Lung (tissue), 12 donors: Measurements from ENCODE around the gene FUT2. TPM values are rescaled to one million over a fixed set of nuclear protein-coding genes. Genes with fewer than 3 reads are reported as not detected.
A peak's percentile ranks its signal among the peaks of the same experiment; 100 is the strongest.

Experiments
- ATAC-seq: fragments of 200-7000 bp; cut with Tn5 transposase; one replicate; pipeline ENCODE4 v1.9.1; 2020; ENCODE audit warnings: moderate number of reproducible peaks; ENCODE audit not compliant: insufficient read depth, low FRiP score
- DNase-seq, 3 donors: peaks; one replicate each; pipeline ENCODE4 v3.0.0-alpha.2; 2013 to 2017
- H3K27ac ChIP-seq, 2 donors: one replicate each; pipeline ENCODE4 v1.5.1; 2013; ENCODE audit warnings: mild to moderate bottlenecking in 2 of 2, moderate library complexity in 2 of 2, control low read depth in 1 of 2, inconsistent platforms in 1 of 2, low read depth in 1 of 2, low read length in 1 of 2
- H3K27me3 ChIP-seq, 3 donors: one replicate each; pipeline ENCODE4 v1.5.1; 2013; ENCODE audit warnings: low read length in 2 of 3; ENCODE audit not compliant: control insufficient read depth in 3 of 3, insufficient read depth in 3 of 3
- H3K36me3 ChIP-seq, 4 donors: one replicate each; pipeline ENCODE4 v1.5.1; 2013; ENCODE audit warnings: low read length in 4 of 4, mild to moderate bottlenecking in 1 of 4, moderate library complexity in 1 of 4; ENCODE audit not compliant: control insufficient read depth in 4 of 4, insufficient read depth in 4 of 4
- H3K4me1 ChIP-seq, 5 donors: one replicate each; pipeline ENCODE4 v1.5.1; 2013; ENCODE audit warnings: low read length in 5 of 5, mild to moderate bottlenecking in 2 of 5, moderate library complexity in 1 of 5; ENCODE audit not compliant: control insufficient read depth in 5 of 5, insufficient read depth in 5 of 5
- H3K4me3 ChIP-seq: one replicate; pipeline ENCODE4 v1.5.1; 2013; ENCODE audit warnings: mild to moderate bottlenecking, control low read depth, moderate library complexity
- H3K9ac ChIP-seq, 2 donors: one replicate each; pipeline ENCODE4 v1.5.1; 2013; ENCODE audit warnings: low read length in 2 of 2, control low read depth in 1 of 2; ENCODE audit not compliant: insufficient read depth in 1 of 2
- H3K9me3 ChIP-seq, 4 donors: one replicate each; pipeline ENCODE4 v1.5.1; 2013; ENCODE audit warnings: low read length in 3 of 4, mild to moderate bottlenecking in 1 of 4, moderate library complexity in 1 of 4; ENCODE audit not compliant: control insufficient read depth in 4 of 4, insufficient read depth in 3 of 4
- WGBS, 2 donors: extraction: QIAGEN DNeasy Blood & Tissue Kit; methylation state at CpG; one replicate each; pipeline ENCODE4 v1.1.7; 2013; 5-methylcytosine and 5-hydroxymethylcytosine counted together
- polyA plus RNA-seq, 2 donors: library from polyadenylated mRNA; stranded (reverse); fragments of 200-250 nt; gene quantifications; one replicate each; pipeline ENCODE4 v1.2.1, GENCODE V29; 2013
- total RNA-seq, 2 donors: library from RNA; depleted of rRNA in 1 of 2; stranded (reverse); fragments of >200 nt in 1 of 2; gene quantifications; one replicate each; pipeline ENCODE4 v1.2.1, GENCODE V29; 2014 to 2021
- TF ChIP-seq, protein P1 (sequence below): IDR thresholded peaks from 2 replicates; pipeline ENCODE4 v1.5.1; 2012; ENCODE audit warnings: mild to moderate bottlenecking; ENCODE audit errors: control extremely low read depth, extremely low read depth
- donor health status: control.
- donor health status: control.
- donor health status: Bipolar disorder and iron deficiency.
- donor health status: healthy.
- donor health status: DM: yes; HTN: yes; CAD: no.

The FUT2 gene
- total and polyA plus RNA-seq, 4 donors: 0.40 to 6.5 (median 5.0) TPM

DNA sequence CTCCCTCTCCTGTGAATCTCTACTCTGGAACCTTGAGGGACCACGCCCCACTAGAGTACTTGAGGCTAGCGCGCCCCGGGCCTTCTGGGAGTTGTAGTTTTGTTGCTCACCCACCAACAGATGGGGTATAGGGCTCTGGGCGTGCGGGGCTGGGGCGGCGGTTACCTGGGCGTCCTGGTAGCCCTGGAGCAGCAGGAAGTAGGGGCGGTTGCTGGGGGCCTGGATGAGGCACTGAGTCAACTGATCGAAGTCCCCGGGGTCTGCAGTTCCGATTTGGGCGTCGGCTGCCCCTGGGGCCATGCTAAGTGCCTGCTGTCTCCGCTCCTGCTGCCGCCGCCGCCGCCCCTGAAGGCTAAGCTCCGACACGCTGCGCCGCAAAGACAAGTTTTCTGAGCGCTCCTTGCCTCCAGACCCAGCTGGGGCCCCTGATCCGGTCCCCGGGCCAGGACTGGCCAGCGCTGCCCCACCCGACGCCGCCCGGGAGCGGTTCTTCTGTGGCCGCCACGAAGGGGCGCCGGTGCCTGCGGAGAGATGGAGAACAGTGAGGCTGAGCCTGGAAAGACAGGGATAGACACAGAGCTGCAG is 39.4 kb downstream of the FUT2 start:
- H3K36me3 ChIP-seq: peaks cover 0 to 8% (median 0%) of the 10 kb centered on the region in 4 donors
- no peak for ATAC-seq
- H3K9me3 ChIP-seq: no peaks in the 10 kb centered on the region
- no peak overlapping the region for H3K27ac ChIP-seq
- peaks cover 0 to 6% (median 5%) of the 10 kb centered on the region in 3 donors for H3K27me3 ChIP-seq
- H3K9ac ChIP-seq: no peak overlapping the region
- TF ChIP-seq, protein P1, sequence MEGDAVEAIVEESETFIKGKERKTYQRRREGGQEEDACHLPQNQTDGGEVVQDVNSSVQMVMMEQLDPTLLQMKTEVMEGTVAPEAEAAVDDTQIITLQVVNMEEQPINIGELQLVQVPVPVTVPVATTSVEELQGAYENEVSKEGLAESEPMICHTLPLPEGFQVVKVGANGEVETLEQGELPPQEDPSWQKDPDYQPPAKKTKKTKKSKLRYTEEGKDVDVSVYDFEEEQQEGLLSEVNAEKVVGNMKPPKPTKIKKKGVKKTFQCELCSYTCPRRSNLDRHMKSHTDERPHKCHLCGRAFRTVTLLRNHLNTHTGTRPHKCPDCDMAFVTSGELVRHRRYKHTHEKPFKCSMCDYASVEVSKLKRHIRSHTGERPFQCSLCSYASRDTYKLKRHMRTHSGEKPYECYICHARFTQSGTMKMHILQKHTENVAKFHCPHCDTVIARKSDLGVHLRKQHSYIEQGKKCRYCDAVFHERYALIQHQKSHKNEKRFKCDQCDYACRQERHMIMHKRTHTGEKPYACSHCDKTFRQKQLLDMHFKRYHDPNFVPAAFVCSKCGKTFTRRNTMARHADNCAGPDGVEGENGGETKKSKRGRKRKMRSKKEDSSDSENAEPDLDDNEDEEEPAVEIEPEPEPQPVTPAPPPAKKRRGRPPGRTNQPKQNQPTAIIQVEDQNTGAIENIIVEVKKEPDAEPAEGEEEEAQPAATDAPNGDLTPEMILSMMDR: no peak
- WGBS, 2 donors: 54 to 78% methylated on average over 29 to 38 of the region's 38 CpGs
- H3K4me3 ChIP-seq: no peak overlapping the region
- H3K4me1 ChIP-seq: peaks cover 0 to 11% (median 0%) of the 10 kb centered on the region in 5 donors
- DNase-seq: no peak

DNA sequence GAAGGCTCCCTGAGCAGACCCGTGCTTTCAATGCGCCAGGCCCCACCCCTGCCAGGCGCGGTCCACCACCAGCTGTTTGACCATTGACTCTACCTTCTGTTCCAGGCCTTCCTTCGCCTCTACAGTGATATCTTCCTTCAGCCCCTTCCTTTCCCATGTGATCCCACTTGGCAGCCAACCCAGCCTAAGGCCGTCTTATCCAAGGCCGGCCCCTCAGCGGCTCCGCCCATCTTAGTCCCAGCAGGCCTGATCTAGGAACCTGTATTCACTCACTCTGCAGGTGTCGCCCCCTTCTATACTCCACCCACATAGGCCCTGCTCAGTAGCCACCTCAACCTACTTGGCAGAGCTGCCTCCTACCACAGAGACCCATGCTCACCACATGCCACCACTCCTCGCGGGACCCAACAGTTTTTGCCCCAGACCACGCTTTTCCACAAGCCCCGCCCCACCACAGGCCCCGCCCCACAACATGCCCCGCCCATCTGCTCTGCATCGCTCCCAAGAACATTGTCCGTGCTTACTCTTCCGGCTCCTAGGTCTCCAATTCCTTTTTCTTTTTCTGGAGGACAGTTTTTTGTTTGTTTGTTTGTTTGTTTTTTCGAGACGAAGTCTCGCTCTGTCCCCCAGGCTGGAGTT is 41.7 kb downstream of the FUT2 start:
- Histone ChIP-seq H3K36me3 (peaks cover 0 to 8% (median 0%) of the 10 kb centered on the region in 4 donors), H3K4me3 (no peak overlapping the region), H3K9ac (no peak overlapping the region), H3K9me3 (no peaks in the 10 kb centered on the region), H3K4me1 (peaks cover 0 to 18% (median 0%) of the 10 kb centered on the region in 5 donors), H3K27me3 (peaks cover 0 to 16% (median 9%) of the 10 kb centered on the region in 3 donors), H3K27ac (no peak overlapping the region)
- no peak for ATAC-seq
- DNase-seq: no peak
- WGBS, 2 donors: 60 to 72% methylated on average over 22 of the region's 22 CpGs
- TF ChIP-seq, protein P1: no peak

DNA sequence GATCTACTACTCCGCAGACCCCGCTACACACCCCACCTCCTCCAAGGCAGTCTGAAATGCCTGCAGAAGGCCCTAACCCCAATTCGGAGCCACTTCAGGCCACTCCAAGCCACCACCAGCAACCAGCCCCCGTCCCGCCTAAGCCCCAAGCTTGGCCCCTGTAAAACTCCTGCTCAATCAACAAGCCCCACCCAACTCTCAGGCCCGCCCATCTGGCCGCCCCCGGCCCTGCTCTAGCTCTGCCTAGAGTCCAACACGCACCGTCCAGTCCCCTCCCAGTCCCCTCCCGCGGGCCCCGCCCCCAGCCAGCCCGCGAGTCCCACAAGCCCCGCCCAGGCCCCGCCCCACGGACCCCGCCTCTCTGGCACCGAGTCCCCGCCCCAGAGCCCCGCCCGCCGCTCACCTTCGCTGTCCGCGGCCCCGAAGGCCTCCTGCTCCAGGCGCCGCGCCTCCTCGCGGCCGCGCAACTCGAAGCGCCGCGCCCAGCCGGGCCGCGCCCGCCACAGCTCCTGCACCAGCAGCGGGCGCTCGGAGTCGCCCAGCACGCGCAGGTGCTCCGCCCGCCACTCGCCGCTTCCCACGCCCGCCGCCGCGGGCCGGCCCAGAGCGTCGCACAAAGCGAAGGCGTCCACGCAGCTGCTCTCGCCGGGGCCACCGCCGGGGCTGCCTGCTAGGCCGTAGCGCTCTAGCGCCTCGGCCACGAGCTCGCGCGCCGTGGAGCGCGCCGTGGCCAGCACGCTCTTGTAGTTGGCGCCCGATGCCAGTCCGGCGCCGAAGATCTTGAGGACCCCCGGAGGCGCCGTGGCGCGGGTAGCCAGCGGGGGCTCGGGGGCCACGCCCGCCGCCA is 43.0 kb downstream of the FUT2 start:
- peak overlapping the region; percentile 58 for H3K4me3 ChIP-seq
- TF ChIP-seq, protein P1: peak; percentile 32

More for the DNA sequence above, 43.0 kb downstream of the FUT2 start:
- DNase-seq (peak; percentile 88 to 94 (median 91)), ATAC-seq (peak; percentile 93)
- Histone ChIP-seq H3K9ac (peak overlapping the region in 1 of 2 donors; percentile 32), H3K9me3 (no peaks in the 10 kb centered on the region), H3K27me3 (peaks cover 0 to 16% (median 9%) of the 10 kb centered on the region in 3 donors), H3K4me1 (peaks cover 0 to 18% (median 0%) of the 10 kb centered on the region in 5 donors), H3K27ac (peak overlapping the region; percentile 68 to 80), H3K36me3 (peaks cover 0 to 7% (median 0%) of the 10 kb centered on the region in 4 donors)
- WGBS, 2 donors: 1 to 3% methylated on average over 49 to 96 of the region's 96 CpGs
